ENCODE measurements around the gene SHROOM1.

Gene SHROOM1

DNA sequence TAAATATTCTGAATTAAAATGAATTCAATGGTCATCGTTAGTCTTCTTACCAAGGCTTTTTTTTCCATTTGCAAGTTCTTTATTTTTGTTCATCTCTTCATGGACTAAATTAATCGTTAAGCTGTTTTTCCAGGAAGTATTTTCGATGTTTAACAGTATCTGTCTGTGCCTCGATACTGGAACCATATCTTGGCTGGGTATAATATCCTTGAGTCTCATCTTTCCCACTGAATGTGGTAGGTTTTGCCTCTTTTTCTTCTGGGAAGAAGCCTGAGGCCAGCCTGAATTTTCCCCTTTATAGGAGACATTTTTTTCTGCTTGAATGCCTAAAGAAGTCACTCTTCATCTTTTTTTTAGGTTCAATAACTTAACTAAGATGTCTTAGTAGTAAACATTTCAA is 49.4 kb downstream of the SHROOM1 start:
- TF ChIP-seq ZFX (IDR thresholded peaks at IDR 0.05; ENCODE audit: borderline replicate concordance), result no peak
- TF ChIP-seq, protein P1, sequence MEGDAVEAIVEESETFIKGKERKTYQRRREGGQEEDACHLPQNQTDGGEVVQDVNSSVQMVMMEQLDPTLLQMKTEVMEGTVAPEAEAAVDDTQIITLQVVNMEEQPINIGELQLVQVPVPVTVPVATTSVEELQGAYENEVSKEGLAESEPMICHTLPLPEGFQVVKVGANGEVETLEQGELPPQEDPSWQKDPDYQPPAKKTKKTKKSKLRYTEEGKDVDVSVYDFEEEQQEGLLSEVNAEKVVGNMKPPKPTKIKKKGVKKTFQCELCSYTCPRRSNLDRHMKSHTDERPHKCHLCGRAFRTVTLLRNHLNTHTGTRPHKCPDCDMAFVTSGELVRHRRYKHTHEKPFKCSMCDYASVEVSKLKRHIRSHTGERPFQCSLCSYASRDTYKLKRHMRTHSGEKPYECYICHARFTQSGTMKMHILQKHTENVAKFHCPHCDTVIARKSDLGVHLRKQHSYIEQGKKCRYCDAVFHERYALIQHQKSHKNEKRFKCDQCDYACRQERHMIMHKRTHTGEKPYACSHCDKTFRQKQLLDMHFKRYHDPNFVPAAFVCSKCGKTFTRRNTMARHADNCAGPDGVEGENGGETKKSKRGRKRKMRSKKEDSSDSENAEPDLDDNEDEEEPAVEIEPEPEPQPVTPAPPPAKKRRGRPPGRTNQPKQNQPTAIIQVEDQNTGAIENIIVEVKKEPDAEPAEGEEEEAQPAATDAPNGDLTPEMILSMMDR (IDR thresholded peaks at IDR 0.05), result no peak
- H3K27ac ChIP-seq, result no peak overlapping the region

DNA sequence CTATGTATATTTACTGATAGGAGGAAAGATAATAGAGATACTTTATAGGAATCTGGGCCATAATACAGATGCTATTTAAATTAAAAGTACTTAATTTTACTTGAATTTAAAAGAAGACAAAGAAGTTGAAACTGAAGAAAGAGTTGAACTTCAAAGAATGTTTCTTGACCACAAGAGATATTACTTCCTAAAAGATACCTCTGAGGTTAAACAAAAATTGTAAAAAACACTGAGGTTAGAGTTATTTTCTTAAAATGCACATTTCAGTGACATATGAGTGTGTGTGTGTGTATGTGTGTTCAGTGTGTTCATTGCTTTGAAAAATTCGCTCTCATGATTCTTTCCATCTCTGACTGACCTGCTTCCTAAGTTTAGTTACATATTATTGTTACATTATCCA is 49.9 kb downstream of the SHROOM1 start:
- H3K27ac ChIP-seq, result no peak overlapping the region
- TF ChIP-seq, protein P1 (IDR thresholded peaks at IDR 0.05), result no peak
- TF ChIP-seq ZFX (IDR thresholded peaks at IDR 0.05; ENCODE audit: borderline replicate concordance), result no peak

DNA sequence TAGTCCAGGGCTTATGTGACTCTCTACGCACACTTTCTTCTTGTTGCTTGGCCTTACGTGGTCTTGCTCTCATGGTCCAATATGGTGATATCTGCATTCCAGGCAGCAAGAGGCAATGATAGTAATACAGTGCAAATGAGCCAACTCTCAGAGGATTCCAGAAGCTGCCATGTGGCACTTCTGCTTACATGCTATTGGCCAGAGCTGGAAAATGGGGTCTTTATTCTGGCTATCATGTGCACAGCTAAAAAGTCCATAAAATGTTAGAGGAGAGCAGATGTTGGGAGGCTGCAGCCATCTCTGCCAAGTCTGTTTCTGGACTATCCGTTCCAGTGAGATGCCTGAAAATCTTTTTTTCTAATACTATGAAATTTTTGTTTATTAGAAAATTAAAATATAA is 50.5 kb downstream of the SHROOM1 start:
- TF ChIP-seq, protein P1 (IDR thresholded peaks at IDR 0.05), result no peak
- no peak for TF ChIP-seq ZFX (IDR thresholded peaks at IDR 0.05; ENCODE audit: borderline replicate concordance)
- no peak overlapping the region for H3K27ac ChIP-seq

DNA sequence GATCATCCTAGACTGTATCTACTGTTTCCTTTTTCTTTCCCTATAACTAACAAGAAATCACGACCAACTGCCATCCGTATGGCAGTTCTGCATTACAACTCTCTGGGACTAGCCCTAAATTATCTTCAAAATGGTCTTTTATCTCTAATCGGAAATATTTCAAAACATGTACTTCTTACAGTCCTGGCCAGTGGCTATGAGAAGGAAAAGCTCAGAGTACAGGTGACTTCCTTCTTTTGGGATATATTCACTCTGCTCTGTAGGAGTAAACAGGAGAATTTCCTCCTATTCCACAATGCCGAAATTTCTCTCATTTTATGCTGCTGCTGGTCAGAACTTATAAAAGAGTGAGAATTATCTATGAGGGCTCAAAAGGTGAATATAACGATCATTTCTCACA is 51.6 kb downstream of the SHROOM1 start:
- H3K27ac ChIP-seq, result no peak overlapping the region
- TF ChIP-seq ZFX (IDR thresholded peaks at IDR 0.05; ENCODE audit: borderline replicate concordance), result no peak
- TF ChIP-seq, protein P1 (IDR thresholded peaks at IDR 0.05), result no peak

DNA sequence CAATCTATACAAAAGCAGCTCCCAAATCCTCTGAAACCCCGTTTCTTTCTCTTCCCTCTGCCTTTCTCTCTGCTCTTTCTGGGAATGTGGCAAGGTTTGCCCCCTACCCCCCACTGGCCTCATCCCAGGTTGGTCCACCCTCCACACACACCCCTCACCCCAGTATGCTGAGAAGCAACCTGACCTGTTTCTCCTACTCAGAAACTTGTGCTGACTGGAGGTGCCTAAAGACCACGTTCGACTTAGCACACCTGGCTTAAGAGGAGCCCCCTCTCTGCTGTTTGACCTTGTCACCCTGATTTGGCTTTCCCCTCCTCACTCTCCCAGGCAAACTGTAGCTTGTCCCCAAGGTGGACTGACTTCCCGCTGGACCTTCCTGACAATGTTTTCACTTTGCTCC is 52.3 kb downstream of the SHROOM1 start:
- no peak overlapping the region for H3K27ac ChIP-seq
- TF ChIP-seq ZFX (IDR thresholded peaks at IDR 0.05; ENCODE audit: borderline replicate concordance), result no peak
- TF ChIP-seq, protein P1 (IDR thresholded peaks at IDR 0.05), result no peak

DNA sequence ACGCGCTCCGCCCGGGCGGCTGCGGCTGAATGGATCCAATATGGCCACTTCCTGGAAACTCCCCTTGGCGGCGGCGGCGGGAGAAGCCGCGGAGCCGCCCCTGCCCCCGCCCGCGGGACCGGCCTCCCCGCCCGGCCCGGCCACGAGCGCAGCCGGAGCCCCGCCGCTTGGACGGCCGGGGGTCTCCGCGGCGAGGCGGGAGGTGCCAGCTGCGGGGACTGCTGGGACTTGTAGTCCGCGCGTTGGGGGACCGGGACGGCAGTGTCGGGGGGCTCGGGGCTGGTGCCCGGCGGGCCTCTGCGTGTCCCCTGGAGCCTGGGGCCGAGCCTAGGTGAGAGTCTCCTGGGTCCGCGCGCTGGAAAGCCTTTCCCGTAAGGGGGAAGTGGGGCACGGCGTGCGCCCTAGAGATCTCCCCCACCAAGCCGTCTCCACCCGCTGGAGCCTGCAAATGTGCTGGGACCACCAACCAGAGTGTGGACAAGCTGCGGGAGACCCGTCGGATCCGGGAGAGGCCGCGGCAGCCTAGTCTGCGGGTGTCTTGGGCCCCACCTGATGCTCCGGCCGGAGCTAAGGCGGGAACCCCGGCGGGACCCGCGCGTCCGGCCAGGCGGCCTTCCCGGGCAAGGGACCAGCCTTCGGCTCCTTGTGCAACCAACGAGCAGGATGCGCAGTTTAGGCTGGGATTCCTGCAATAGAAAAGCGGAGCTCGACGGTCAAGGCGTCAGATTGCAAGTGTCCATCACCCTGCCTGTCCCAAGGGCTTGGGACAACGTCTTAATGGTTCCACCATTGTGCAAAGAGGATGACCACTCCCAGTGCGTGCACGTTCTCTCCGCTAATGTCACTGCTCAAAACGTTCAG is 53.0 kb downstream of the SHROOM1 start, which contains the start of gene SEPTIN8:
Gene SEPTIN8, minus strand, starts transcription at position 31 of the 861 bp plus-strand sequence. CDS start 102 bp downstream, outside the sequence.
- no peak for TF ChIP-seq ZFX (IDR thresholded peaks at IDR 0.05; ENCODE audit: borderline replicate concordance)
- TF ChIP-seq, protein P1 (IDR thresholded peaks at IDR 0.05), result no peak
- peak within 1 kb of the TSS; percentile 52 for H3K27ac ChIP-seq

DNA sequence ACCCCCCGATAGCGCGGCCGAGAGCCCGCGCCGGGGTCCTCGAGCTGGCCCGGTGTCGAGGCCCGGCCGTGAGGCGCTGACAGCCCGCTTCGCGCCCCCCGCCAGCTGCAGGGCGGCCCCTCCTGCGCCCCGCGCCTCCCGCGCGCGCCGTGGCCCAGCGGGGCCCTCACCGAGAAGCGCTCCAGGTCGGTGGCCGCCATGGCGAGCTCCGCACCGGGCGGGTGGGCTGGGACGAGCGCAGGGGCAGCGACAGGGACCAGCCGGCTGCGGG is 53.6 kb downstream of the SHROOM1 start:
- H3K27ac ChIP-seq, result peak overlapping the region; percentile 52
- TF ChIP-seq ZFX (IDR thresholded peaks at IDR 0.05; ENCODE audit: borderline replicate concordance), result no peak
- TF ChIP-seq, protein P1 (IDR thresholded peaks at IDR 0.05), result no peak

All from 22Rv1 (cell line).